Right ventricle myocardium superior (tissue), 1 donor: ENCODE data around the gene GATAD1. TPM values are rescaled to one million over a fixed set of nuclear protein-coding genes. Genes with fewer than 3 reads are reported as not detected.
A peak's percentile ranks its signal among the peaks of the same experiment; 100 is the strongest.
"Not testable (repeated sequence)": the region's sequence is repeated elsewhere in the genome, so short reads cannot be mapped to it uniquely, and the experiment has no call there.

Source experiments
- ATAC-seq: fragments of 200-7000 bp; cut with Tn5 transposase; one replicate; pipeline ENCODE4 v1.9.1; 2020; ENCODE audit warnings: mild to moderate bottlenecking; ENCODE audit not compliant: poor library complexity
- DNase-seq: peaks from one replicate; pipeline ENCODE4 v3.0.0-alpha.2; 2020
- intact Hi-C: fragments of 100-400 bp; cut with DNase I; formaldehyde crosslinking; loops from one replicate; pipeline ENCODE4 v1.11.2; 2022
- total RNA-seq: library from RNA; stranded (reverse); fragmentation: NEBNext Ultra II Directional; extraction: Animal tissue kit (Norgen Biotek cat#: 25700); gene quantifications from one replicate; pipeline ENCODE4 v1.2.1, GENCODE V29; 2021
- donor health status: DM: no; HTN: yes; CAD: no; lungs with severe emphysema.

Gene GATAD1
- total RNA-seq, 1 donor from 2014 or later: 11.2 TPM

GRCh38 chr7:92475851-92476590, 28.7 kb downstream of the GATAD1 start:
- ATAC-seq, DNase-seq, intact Hi-C loops: not testable (repeated sequence)

- DNase-seq, ATAC-seq, intact Hi-C loops: not testable (repeated sequence)
Measured at GRCh38 chr7:92477681-92478080, 30.4 kb downstream of the GATAD1 start, which contains the start of gene ERVW-1. Gene ERVW-1, minus strand, starts transcription at chr7:92477946. Its CDS starts 7,565 bp downstream, at chr7:92470381.

GRCh38 chr7:92478095-92478494, 30.8 kb downstream of the GATAD1 start:
- intact Hi-C loops: no loop called here

GRCh38 chr7:92478711-92479110, 31.4 kb downstream of the GATAD1 start:
- intact Hi-C loops: no loop called here
- ATAC-seq (no peak), DNase-seq (no peak)

More at GRCh38 chr7:92478095-92478494, 30.8 kb downstream of the GATAD1 start:
- ATAC-seq: no peak
- DNase-seq: no peak

- ATAC-seq, DNase-seq, intact Hi-C loops: not testable (repeated sequence)
Measured at GRCh38 chr7:92479146-92479545, 31.9 kb downstream of the GATAD1 start.

DNA sequence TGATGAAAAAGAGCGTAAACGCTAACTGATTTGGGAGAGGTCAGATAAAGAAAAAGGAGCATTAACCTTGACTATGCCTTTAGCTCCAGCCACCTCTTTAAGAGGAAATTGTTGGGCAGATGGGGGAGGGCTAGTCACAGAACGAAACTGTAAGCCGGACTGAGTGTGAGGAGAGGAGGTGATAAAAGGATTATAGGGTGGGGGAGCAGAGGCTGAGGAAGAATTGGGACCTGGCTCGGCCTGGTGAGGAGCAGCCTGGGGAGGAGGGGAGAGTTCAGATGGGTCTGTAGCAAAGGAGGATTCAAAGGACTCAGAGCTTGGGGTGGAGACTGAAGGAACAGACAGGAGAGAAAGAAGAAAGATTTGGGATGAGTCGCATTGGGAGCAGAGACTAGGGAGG, 36.3 kb downstream of the GATAD1 start:
- DNase-seq, intact Hi-C loops, ATAC-seq: not testable (repeated sequence)

- intact Hi-C loops, DNase-seq, ATAC-seq: not testable (repeated sequence)
Measured at GRCh38 chr7:92484226-92484625, 36.9 kb downstream of the GATAD1 start.

GRCh38 chr7:92485267-92485892, 38.1 kb downstream of the GATAD1 start:
- ATAC-seq (no peak), DNase-seq (no peak)
- intact Hi-C loops: no loop called here

DNA sequence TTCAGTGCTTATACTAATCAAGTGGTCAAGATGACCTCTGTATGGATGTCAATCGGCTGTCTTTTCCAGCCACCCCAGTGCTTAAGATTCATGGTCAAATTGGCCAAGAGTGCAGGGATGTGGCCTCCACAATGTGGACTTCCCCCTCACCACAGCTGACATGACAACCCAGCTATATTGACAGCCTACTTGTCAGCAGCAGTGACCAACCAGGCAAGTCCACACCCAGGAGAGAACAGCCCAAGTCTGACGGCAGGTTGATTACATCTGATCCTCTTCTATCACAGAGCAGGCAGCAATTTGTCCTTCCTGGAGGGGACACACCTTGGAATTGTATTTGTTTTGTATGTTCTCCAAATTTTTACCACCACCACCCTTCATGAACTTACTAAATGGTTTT, 38.7 kb downstream of the GATAD1 start:
- ATAC-seq (peak; percentile 46), DNase-seq (no peak)

GRCh38 chr7:92487804-92488203, 40.5 kb downstream of the GATAD1 start:
- intact Hi-C loops: no loop called here
- no peak for DNase-seq
- ATAC-seq: no peak

More for the DNA sequence above, 38.7 kb downstream of the GATAD1 start:
- intact Hi-C loops: no loop called here

DNA sequence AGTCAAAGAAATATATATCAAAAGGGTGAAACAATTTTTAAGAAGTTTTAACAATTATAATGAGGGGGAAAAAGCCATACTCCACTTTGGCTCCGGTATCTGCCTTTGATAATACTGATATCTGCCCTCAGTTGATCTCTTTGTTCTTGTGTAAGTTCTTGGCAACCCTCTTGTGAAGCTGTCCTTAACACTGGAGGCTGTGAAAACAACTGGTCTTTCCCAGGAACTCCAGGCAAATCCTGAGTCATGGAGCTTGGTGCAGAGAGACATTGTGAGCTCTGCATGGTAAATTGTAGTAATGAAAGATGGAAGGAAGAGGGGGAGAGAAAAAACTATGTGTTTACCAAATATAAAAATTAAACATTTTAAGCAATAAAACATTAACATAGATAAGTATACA, 42.4 kb downstream of the GATAD1 start:
- intact Hi-C loops: no loop called here
- ATAC-seq: peak; percentile 83
- DNase-seq: no peak

- intact Hi-C loops: no loop called here
- ATAC-seq (no peak), DNase-seq (no peak)
Measured at GRCh38 chr7:92496876-92497275, 49.6 kb downstream of the GATAD1 start.

GRCh38 chr7:92498557-92498956, 51.3 kb downstream of the GATAD1 start:
- intact Hi-C loops: no loop called here

DNA sequence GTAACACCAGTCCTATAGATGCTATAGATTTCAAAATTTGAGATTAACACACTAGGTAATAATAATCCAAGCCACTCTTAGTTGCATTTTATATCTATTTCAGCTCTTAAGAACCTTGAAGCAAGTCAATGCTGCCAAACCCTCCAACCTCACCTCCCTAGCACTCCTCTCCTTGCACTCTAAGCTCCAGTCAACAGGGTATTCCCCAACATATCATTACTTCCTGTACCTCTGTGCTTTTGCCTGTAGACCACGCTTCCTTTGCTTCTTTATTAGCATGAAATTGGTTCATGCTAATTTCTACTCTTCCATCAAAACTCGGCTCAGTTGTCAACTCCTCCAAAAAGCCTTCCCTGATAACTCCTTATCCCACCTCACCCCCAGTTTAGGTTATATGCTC, 56.5 kb downstream of the GATAD1 start:
- DNase-seq: no peak
- no peak for ATAC-seq
- intact Hi-C loops: no loop called here

More at GRCh38 chr7:92498557-92498956, 51.3 kb downstream of the GATAD1 start:
- ATAC-seq: no peak
- DNase-seq: no peak

DNA sequence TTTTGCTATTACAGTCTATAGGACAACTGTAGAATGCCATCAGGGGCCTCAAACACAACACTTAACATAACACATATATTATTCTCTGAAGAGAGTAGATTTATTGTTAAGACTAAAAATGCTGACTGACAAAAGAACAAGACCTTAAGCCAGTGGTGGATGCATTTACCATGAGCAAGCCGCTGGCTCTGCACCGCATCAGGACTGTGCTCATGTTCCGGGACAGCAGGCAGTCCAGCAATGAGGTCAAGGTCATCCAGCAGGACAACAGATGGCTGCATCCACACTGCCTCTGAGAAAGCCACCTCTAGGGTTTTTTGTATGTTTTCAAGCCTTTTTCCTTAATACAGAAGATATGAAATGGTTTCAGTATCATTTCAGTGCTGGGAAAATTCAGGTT, 57.3 kb downstream of the GATAD1 start:
- ATAC-seq (peak; percentile 43), DNase-seq (no peak)
- intact Hi-C loops: no loop called here

GRCh38 chr7:92506363-92506762, 59.1 kb downstream of the GATAD1 start:
- intact Hi-C loops: no loop called here

DNA sequence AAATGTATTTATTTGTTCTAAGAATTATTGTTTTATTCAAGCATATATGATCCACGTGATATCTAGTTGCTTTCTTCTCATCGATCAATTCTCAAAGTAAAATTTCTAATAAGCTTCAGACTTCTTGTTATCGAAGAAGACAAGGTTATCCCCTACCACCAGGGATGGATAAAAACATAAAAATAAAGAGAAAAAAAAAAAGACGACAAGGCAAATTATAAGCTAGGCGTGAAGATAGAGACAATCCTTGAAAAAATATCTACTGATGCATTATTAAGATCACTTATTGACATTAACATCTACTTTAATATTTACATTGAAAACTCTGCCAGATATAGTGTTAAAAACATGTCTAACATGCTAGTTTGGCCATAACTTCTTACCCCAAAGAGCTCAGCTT, 61.7 kb downstream of the GATAD1 start:
- intact Hi-C loops: no loop called here
- no peak for DNase-seq
- no peak for ATAC-seq

More at GRCh38 chr7:92506363-92506762, 59.1 kb downstream of the GATAD1 start:
- no peak for ATAC-seq
- no peak for DNase-seq
